HepG2 (cell line): ENCODE results near the gene PLA2R1. TPM values are rescaled to one million over a fixed set of nuclear protein-coding genes. Genes with fewer than 3 reads are reported as not detected.

ENCODE experiments used
- ATAC-seq: fragments of 200-7000 bp; cut with Tn5 transposase; 3 replicates; pipeline ENCODE4 v1.9.1; 2020; ENCODE audit warnings: mild to moderate bottlenecking, moderate library complexity
- BruUV-seq: library from RNA; stranded (reverse); fragments of 400-500 nt; replicated peaks from 2 replicates; lab custom pipeline; 2021; lab: Mats Ljungman, UMichigan
- CTCF ChIA-PET: fragments of 300-600 bp; formaldehyde crosslinking; extraction: SDS; loops from one replicate; lab custom pipeline; 2021; ENCODE audit warnings: low total read pairs, inconsistent platforms, low intra/inter-chr PET ratio; lab: Yijun Ruan, JAX
- POLR2A ChIA-PET: fragments of 350-600 bp; sonication (Branson Sonifier 250); formaldehyde crosslinking; loops from one replicate; lab custom pipeline; 2020; ENCODE audit warnings: antibody characterized with exemption, inconsistent platforms; lab: Yijun Ruan, JAX
- DNase-seq: peaks from one replicate; pipeline ENCODE4 v3.0.0-alpha.2; 2015; ENCODE audit warnings: low spot score
- FAIRE-seq: peaks from 3 replicates; lab custom pipeline; 2011; peaks lifted over from hg19 to GRCh38; lab: Jason Lieb, UNC
- H2AFZ ChIP-seq: one replicate; pipeline ENCODE4 v1.6.1; 2011; ENCODE audit warnings: low read length, inconsistent platforms
- H3K27ac ChIP-seq: fragments of 300-600 bp; 3 replicates; pipeline ENCODE4 v1.8.0; 2011; ENCODE audit warnings: mixed run types, mild to moderate bottlenecking, mixed read lengths, low read length, inconsistent platforms; ENCODE audit not compliant: insufficient read depth; ENCODE audit errors: extremely low read length
- H3K27me3 ChIP-seq, 2 experiments: fragments of 200-600 bp in 1 of 2; 2 replicates in 1 of 2; 3 replicates in 1 of 2; pipeline versions ENCODE4 v1.6.0 to v1.8.0; 2011; ENCODE audit warnings: low read length in 2 of 2, mild to moderate bottlenecking in 2 of 2, moderate library complexity in 2 of 2, inconsistent platforms in 1 of 2; ENCODE audit not compliant: insufficient read depth in 2 of 2, control insufficient read depth in 1 of 2
- H3K36me3 ChIP-seq, 2 experiments: fragments of 200-600 bp in 1 of 2; replicated peaks in 1 of 2; 2 replicates in 1 of 2; 3 replicates in 1 of 2; pipeline versions ENCODE4 v1.5.1 to v1.8.0; 2011; ENCODE audit warnings: low read length in 2 of 2, inconsistent platforms in 1 of 2; ENCODE audit not compliant: insufficient read depth in 2 of 2, control insufficient read depth in 1 of 2
- H3K4me1 ChIP-seq: 2 replicates; pipeline ENCODE4 v1.5.1; 2012; ENCODE audit warnings: low read length, inconsistent platforms; ENCODE audit not compliant: insufficient read depth
- H3K4me2 ChIP-seq: 2 replicates; pipeline ENCODE4 v1.6.0; 2011; ENCODE audit warnings: low read depth, low read length, inconsistent platforms
- H3K4me3 ChIP-seq, 3 experiments: fragments of 200-600 bp in 1 of 3; sonication (generic), shearing (Covaris generic) in 1 of 3; replicated peaks in 1 of 3; 2 replicates each; pipeline ENCODE4 v1.5.1; 2011 to 2016; ENCODE audit warnings: low read length in 3 of 3, inconsistent platforms in 2 of 3, low read depth in 2 of 3, mild to moderate bottlenecking in 2 of 3, control low read depth in 1 of 3, mixed read lengths in 1 of 3; ENCODE audit not compliant: insufficient read depth in 1 of 3
- H3K79me2 ChIP-seq: one replicate; pipeline ENCODE4 v1.6.1; 2011; ENCODE audit warnings: low read length, inconsistent platforms; ENCODE audit not compliant: insufficient read depth
- H3K9ac ChIP-seq: 2 replicates; pipeline ENCODE4 v1.6.0; 2011; ENCODE audit warnings: mild to moderate bottlenecking, low read depth, low read length, inconsistent platforms; ENCODE audit not compliant: insufficient read depth
- H3K9me3 ChIP-seq: 2 replicates; pipeline ENCODE4 v1.5.1; 2012; ENCODE audit warnings: mild to moderate bottlenecking, low read length
- H4K20me1 ChIP-seq: 2 replicates; pipeline ENCODE4 v1.6.0; 2011; ENCODE audit warnings: inconsistent platforms, mild to moderate bottlenecking, low read length, moderate library complexity; ENCODE audit not compliant: insufficient read depth
- ARHGAP35 ChIP-seq: sonication (generic); formaldehyde crosslinking; IDR thresholded peaks from 2 replicates; pipeline ENCODE4 v1.9.0; 2022; ENCODE audit warnings: mild to moderate bottlenecking, inconsistent platforms, moderate library complexity, missing genetic modification reagents, borderline replicate concordance
- BCL6 ChIP-seq: IDR thresholded peaks from 2 replicates; pipeline ENCODE4 v1.6.1; 2016; ENCODE audit warnings: missing genetic modification reagents, missing compliant biosample characterization
- GTF3A ChIP-seq: sonication (generic); formaldehyde crosslinking; conservative IDR thresholded peaks from 2 replicates; pipeline ENCODE4 v1.4.0; 2020; ENCODE audit warnings: mild to moderate bottlenecking, missing genetic modification reagents
- KMT2B ChIP-seq: IDR thresholded peaks from 2 replicates; pipeline ENCODE4 v1.6.1; 2016; ENCODE audit warnings: missing genetic modification reagents, missing compliant biosample characterization
- MXD1 ChIP-seq: sonication (generic); formaldehyde crosslinking; IDR thresholded peaks from 2 replicates; pipeline ENCODE4 v1.4.0; 2020; ENCODE audit warnings: mild to moderate bottlenecking, missing genetic modification reagents
- NR3C1 ChIP-seq: sonication (generic); formaldehyde crosslinking; IDR thresholded peaks from 2 replicates; pipeline ENCODE4 v1.4.0; 2020; ENCODE audit warnings: missing genetic modification reagents
- ZNF235 ChIP-seq: sonication (generic); formaldehyde crosslinking; IDR thresholded peaks from 2 replicates; pipeline ENCODE4 v1.8.1; 2023; ENCODE audit warnings: mild to moderate bottlenecking, missing genetic modification reagents, borderline replicate concordance
- ZNF547 ChIP-seq: sonication (generic); formaldehyde crosslinking; IDR thresholded peaks from 2 replicates; pipeline ENCODE4 v1.5.1; 2020; ENCODE audit warnings: mild to moderate bottlenecking, missing genetic modification reagents
- ZNF597 ChIP-seq: sonication (generic); formaldehyde crosslinking; IDR thresholded peaks from 2 replicates; pipeline ENCODE4 v1.5.0; 2020; ENCODE audit warnings: missing genetic modification reagents
- WGBS: methylation state at CpG from one replicate; pipeline ENCODE4 v1.1.6; 2017; ENCODE audit warnings: low lambda C conversion rate; 5-methylcytosine and 5-hydroxymethylcytosine counted together
- in situ Hi-C: cut with HindIII; loops from 2 replicates; pipeline ENCODE4 v1.10.0; 2017; ENCODE audit warnings: low pct_unique_long_range_greater_than_20kb; ENCODE audit not compliant: extremely low pct_ligation_motif_present
- intact Hi-C: fragments of 100-400 bp; cut with micrococcal nuclease; formaldehyde crosslinking; loops from one replicate; pipeline ENCODE4 v1.10.0; 2022; ENCODE audit not compliant: unreplicated experiment
- polyA plus RNA-seq, 8 experiments: library from polyadenylated mRNA; depleted of rRNA in 3 of 8; stranded (reverse) in 7 of 8; unstranded in 1 of 8; fragments of >200 nt; fragmentation: Illumina TruSeq in 4 of 8; extraction: Trizol in 4 of 8; gene quantifications; 2 replicates each; pipeline versions ENCODE4 v1.2.1 to v1.2.3, GENCODE V29; 2011 to 2016; ENCODE audit warnings: low read depth in 4 of 8, missing spikeins in 1 of 8, mixed read lengths in 1 of 8; ENCODE audit not compliant: insufficient read depth in 1 of 8
- total RNA-seq, 5 experiments: library from RNA; depleted of rRNA; stranded (reverse); fragments of >200 nt; fragmentation: Illumina TruSeq; extraction: Trizol; gene quantifications; 2 replicates each; pipeline ENCODE4 v1.2.3, GENCODE V29; 2016; ENCODE audit warnings: low read depth in 1 of 5
- TF ChIP-seq, protein P1 (sequence below): sonication (generic); formaldehyde crosslinking; IDR thresholded peaks from 2 replicates; pipeline ENCODE4 v1.5.0; 2020; ENCODE audit warnings: missing genetic modification reagents, mild to moderate bottlenecking, borderline replicate concordance
- TF ChIP-seq, protein P2 (sequence below): sonication (generic); formaldehyde crosslinking; IDR thresholded peaks from 2 replicates; pipeline ENCODE4 v1.4.0; 2020; ENCODE audit warnings: missing genetic modification reagents

Gene PLA2R1
- total and polyA plus RNA-seq, 2 of the 13 experiments (the other 11 are each of a cell fraction or from before 2014, with no cell fraction given) = not detected

GRCh38 chr2:159922563-159922962, 139.9 kb downstream of the PLA2R1 start:
- Histone ChIP-seq H2AFZ (peak overlapping the region; percentile 9), H3K9ac (no peak overlapping the region), H3K27me3 (peaks cover 4% of the 10 kb centered on the region in 2 experiments; a peak in 4 of 5 replicates), H4K20me1 (no peaks in the 10 kb centered on the region), H3K4me3 (no peak overlapping the region), H3K4me2 (no peak overlapping the region), H3K27ac (no peak overlapping the region), H3K36me3 (no peaks in the 10 kb centered on the region), H3K9me3 (no peaks in the 10 kb centered on the region), H3K79me2 (no peaks in the 10 kb centered on the region), H3K4me1 (peaks cover 15% of the 10 kb centered on the region)
- 2% methylated on average over 2 of the region's 2 CpGs for WGBS
- FAIRE-seq (no peak), DNase-seq (no peak), ATAC-seq (peak; percentile 19; the same call in 2 of the 3 replicates)
- TF ChIP-seq, protein P1, sequence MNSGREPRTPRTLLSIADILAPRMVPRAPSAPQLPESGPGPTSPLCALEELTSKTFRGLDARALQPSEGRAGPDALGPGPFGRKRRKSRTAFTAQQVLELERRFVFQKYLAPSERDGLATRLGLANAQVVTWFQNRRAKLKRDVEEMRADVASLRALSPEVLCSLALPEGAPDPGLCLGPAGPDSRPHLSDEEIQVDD (CRISPR knock-in tag) = no peak
- no peak for TF ChIP-seq ZNF547 (CRISPR knock-in tag)
- TF ChIP-seq MXD1 (CRISPR knock-in tag) = no peak
- no peak for TF ChIP-seq KMT2B (CRISPR knock-in tag)
- no peak for TF ChIP-seq ZNF235 (CRISPR knock-in tag)
- no peak for TF ChIP-seq ARHGAP35 (CRISPR knock-in tag)
- no peak for TF ChIP-seq NR3C1 (CRISPR knock-in tag)
- no peak for TF ChIP-seq BCL6 (CRISPR knock-in tag)
- no peak for TF ChIP-seq GTF3A (CRISPR knock-in tag)
- TF ChIP-seq ZNF597 (CRISPR knock-in tag) = no peak
- TF ChIP-seq, protein P2, sequence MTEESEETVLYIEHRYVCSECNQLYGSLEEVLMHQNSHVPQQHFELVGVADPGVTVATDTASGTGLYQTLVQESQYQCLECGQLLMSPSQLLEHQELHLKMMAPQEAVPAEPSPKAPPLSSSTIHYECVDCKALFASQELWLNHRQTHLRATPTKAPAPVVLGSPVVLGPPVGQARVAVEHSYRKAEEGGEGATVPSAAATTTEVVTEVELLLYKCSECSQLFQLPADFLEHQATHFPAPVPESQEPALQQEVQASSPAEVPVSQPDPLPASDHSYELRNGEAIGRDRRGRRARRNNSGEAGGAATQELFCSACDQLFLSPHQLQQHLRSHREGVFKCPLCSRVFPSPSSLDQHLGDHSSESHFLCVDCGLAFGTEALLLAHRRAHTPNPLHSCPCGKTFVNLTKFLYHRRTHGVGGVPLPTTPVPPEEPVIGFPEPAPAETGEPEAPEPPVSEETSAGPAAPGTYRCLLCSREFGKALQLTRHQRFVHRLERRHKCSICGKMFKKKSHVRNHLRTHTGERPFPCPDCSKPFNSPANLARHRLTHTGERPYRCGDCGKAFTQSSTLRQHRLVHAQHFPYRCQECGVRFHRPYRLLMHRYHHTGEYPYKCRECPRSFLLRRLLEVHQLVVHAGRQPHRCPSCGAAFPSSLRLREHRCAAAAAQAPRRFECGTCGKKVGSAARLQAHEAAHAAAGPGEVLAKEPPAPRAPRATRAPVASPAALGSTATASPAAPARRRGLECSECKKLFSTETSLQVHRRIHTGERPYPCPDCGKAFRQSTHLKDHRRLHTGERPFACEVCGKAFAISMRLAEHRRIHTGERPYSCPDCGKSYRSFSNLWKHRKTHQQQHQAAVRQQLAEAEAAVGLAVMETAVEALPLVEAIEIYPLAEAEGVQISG (CRISPR knock-in tag) = no peak
- intact Hi-C loops (loop anchor here (1.0 to 5.0 kb wide), 2 partner anchors 115 to 167 kb away; no protein-coding TSS in a partner anchor), in situ Hi-C loops (no loop called here)
- CTCF ChIA-PET = interaction anchor here (1.0 to 1.8 kb wide), 2 partner anchors 115 to 208 kb away, joined by 3 to 6 read pairs; no protein-coding TSS in a partner anchor
- no TSS peak for BruUV-seq
- POLR2A ChIA-PET = no interaction called here
